CD4-positive, alpha-beta T cell (primary cell): ENCODE data around the gene LAPTM4A. TPM values are rescaled to one million over a fixed set of nuclear protein-coding genes. Genes with fewer than 3 reads are reported as not detected.
A peak's percentile ranks its signal among the peaks of the same experiment; 100 is the strongest.

ENCODE experiments used
- ATAC-seq: fragments of 200-7000 bp; cut with Tn5 transposase; one replicate; pipeline ENCODE4 v1.10.0; 2022; ENCODE audit warnings: mild to moderate bottlenecking; ENCODE audit not compliant: poor library complexity
- CTCF ChIA-PET: fragments of 350-600 bp; sonication (Branson Sonifier 250); formaldehyde crosslinking; loops from one replicate; lab custom pipeline; 2021; ENCODE audit warnings: antibody characterized with exemption, inconsistent platforms; lab: Charles Lee
- POLR2A ChIA-PET: fragments of 350-600 bp; sonication (Branson Sonifier 250); formaldehyde crosslinking; loops from one replicate; lab custom pipeline; 2021; ENCODE audit warnings: antibody characterized with exemption, inconsistent platforms; lab: Charles Lee
- DNase-seq, 14 experiments: peaks; one replicate each; pipeline ENCODE4 v3.0.0-alpha.2; 2013 to 2020; ENCODE audit warnings: mixed read lengths in 2 of 14
- H3K27ac ChIP-seq, 2 donors: one replicate each; pipeline versions ENCODE4 v1.5.1 to v1.7.0; 2013; ENCODE audit warnings: low read length in 2 of 2, low read depth in 1 of 2, mild to moderate bottlenecking in 1 of 2
- H3K27me3 ChIP-seq, 2 experiments: 1 replicate in 1 of 2; 2 replicates in 1 of 2; pipeline versions ENCODE4 v1.6.1 to v1.7.0; 2013; ENCODE audit warnings: low read length in 2 of 2, control low read depth in 1 of 2, mild to moderate bottlenecking in 1 of 2, moderate library complexity in 1 of 2; ENCODE audit not compliant: insufficient read depth in 2 of 2, control insufficient read depth in 1 of 2
- H3K36me3 ChIP-seq: one replicate; pipeline ENCODE4 v1.6.1; 2013; ENCODE audit warnings: low read length, control low read depth; ENCODE audit not compliant: insufficient read depth
- H3K4me1 ChIP-seq: one replicate; pipeline ENCODE4 v1.6.1; 2013; ENCODE audit warnings: low read length, control low read depth; ENCODE audit not compliant: insufficient read depth
- H3K4me3 ChIP-seq: one replicate; pipeline ENCODE4 v1.5.1; 2013; ENCODE audit warnings: mild to moderate bottlenecking, low read length, moderate library complexity
- H3K9me3 ChIP-seq, 2 experiments: 1 replicate in 1 of 2; 2 replicates in 1 of 2; pipeline versions ENCODE4 v1.6.1 to v1.7.0; 2013; ENCODE audit warnings: low read length in 2 of 2, mild to moderate bottlenecking in 2 of 2, control low read depth in 1 of 2, moderate library complexity in 1 of 2; ENCODE audit not compliant: control insufficient read depth in 1 of 2, insufficient read depth in 1 of 2
- H3K27ac Mint-ChIP-seq: one replicate; pipeline ENCODE4 v1.8.0; 2020; ENCODE audit warnings: mixed read lengths
- H3K27me3 Mint-ChIP-seq: one replicate; pipeline ENCODE4 v1.8.0; 2021; ENCODE audit warnings: mixed read lengths
- H3K36me3 Mint-ChIP-seq: one replicate; pipeline ENCODE4 v1.8.0; 2021; ENCODE audit warnings: low read depth, mixed read lengths
- H3K4me1 Mint-ChIP-seq: one replicate; pipeline ENCODE4 v1.8.0; 2021; ENCODE audit warnings: low read depth, mixed read lengths
- H3K4me3 Mint-ChIP-seq: one replicate; pipeline ENCODE4 v1.8.0; 2020; ENCODE audit warnings: mild to moderate bottlenecking, mixed read lengths
- H3K9me3 Mint-ChIP-seq: one replicate; pipeline ENCODE4 v1.8.0; 2020; ENCODE audit warnings: mixed read lengths
- CTCF ChIP-seq: fragments of 200-600 bp; IDR thresholded peaks from one replicate; pipeline ENCODE4 v1.8.0; 2022; ENCODE audit warnings: antibody characterized with exemption, mild to moderate bottlenecking
- intact Hi-C, 2 experiments: fragments of 100-400 bp; cut with DNase I in 1 of 2; cut with micrococcal nuclease in 1 of 2; formaldehyde crosslinking; loops; one replicate each; pipeline versions ENCODE4 v1.15.1 to v1.9.0; 2023 to 2025; cut with DNase I, micrococcal nuclease
- total RNA-seq, 174 experiments: library from RNA in 2 of 174; stranded (reverse) in 2 of 174; gene quantifications; one replicate each; pipeline ENCODE4 v1.2.3 and lab custom pipeline; 2021 to 2026

Gene LAPTM4A
- total RNA-seq, 2 experiments from 2014 or later, result 59.4 to 62.0 TPM

DNA sequence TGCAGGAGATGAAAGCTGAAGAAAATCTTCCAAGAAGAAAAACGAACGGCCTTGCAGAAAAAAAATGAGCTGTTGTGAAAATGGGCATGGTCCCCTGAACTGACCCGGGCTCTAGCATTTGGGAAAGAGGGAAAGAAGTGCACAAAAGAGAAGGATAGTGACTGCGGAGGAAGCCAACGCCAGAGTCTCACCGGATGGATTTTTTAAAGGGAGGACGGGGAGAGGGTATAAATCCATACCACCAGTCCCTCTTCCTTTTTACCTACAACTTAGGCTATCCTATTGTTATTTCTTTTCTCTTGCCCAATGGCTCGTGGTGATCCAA, 62.1 kb downstream of the LAPTM4A start:
- POLR2A ChIA-PET, result interaction anchor here (0.7 to 1.5 kb wide), 6 partner anchors 62 to 1429 kb away, joined by 3 to 15 read pairs (median 6); partner anchors contain the start of genes LAPTM4A, RDH14 and TTC32
- Mint-ChIP-seq H3K4me3 (peak overlapping the region; percentile 93), H3K27me3 (peaks cover 19% of the 10 kb centered on the region), H3K27ac (peak overlapping the region; percentile 82), H3K4me1 (peaks cover 20% of the 10 kb centered on the region), H3K9me3 (no peaks in the 10 kb centered on the region), H3K36me3 (peaks cover 2% of the 10 kb centered on the region)
- H3K4me3 ChIP-seq, result peak overlapping the region; percentile 90
- no peak for TF ChIP-seq CTCF
- peaks cover 0 to 11% of the 10 kb centered on the region in 2 experiments for H3K27me3 ChIP-seq
- peaks cover 14% of the 10 kb centered on the region for H3K4me1 ChIP-seq
- H3K36me3 ChIP-seq, result no peaks in the 10 kb centered on the region
- no peak overlapping the region for H3K27ac ChIP-seq
- no peak for DNase-seq
- intact Hi-C loops, result loop anchor here (2.0 to 10.0 kb wide), 5 partner anchors 85 to 1427 kb away; partner anchors contain the start of genes PUM2 (in 1 of the 2) and TTC32 (in 1 of the 2)
- no peaks in the 10 kb centered on the region for H3K9me3 ChIP-seq
- peak; percentile 6 for ATAC-seq
- CTCF ChIA-PET, result no interaction called here

GRCh38 chr2:19988600-19988999, 62.8 kb downstream of the LAPTM4A start:
- H3K4me3 Mint-ChIP-seq, result peak overlapping the region; percentile 93
- Histone ChIP-seq H3K27me3 (peaks cover 0 to 11% of the 10 kb centered on the region in 2 experiments), H3K27ac (no peak overlapping the region), H3K4me3 (no peak overlapping the region), H3K4me1 (peaks cover 14% of the 10 kb centered on the region), H3K36me3 (no peaks in the 10 kb centered on the region), H3K9me3 (no peaks in the 10 kb centered on the region)
- H3K36me3 Mint-ChIP-seq, result peaks cover 6% of the 10 kb centered on the region
- H3K9me3 Mint-ChIP-seq, result no peaks in the 10 kb centered on the region
- POLR2A ChIA-PET, result no interaction called here
- no peak for TF ChIP-seq CTCF
- CTCF ChIA-PET, result interaction anchor here (0.6 kb wide), 1 partner anchor 25 kb away, joined by 6 read pairs; no protein-coding TSS in a partner anchor
- DNase-seq (no peak), ATAC-seq (no peak)
- no peak overlapping the region for H3K27ac Mint-ChIP-seq
- H3K27me3 Mint-ChIP-seq, result peaks cover 14% of the 10 kb centered on the region
- peaks cover 20% of the 10 kb centered on the region for H3K4me1 Mint-ChIP-seq
- intact Hi-C loops, result loop anchor here (2.0 to 10.0 kb wide), 5 partner anchors 84 to 1426 kb away; partner anchors contain the start of genes PUM2 (in 1 of the 2) and TTC32 (in 1 of the 2)

DNA sequence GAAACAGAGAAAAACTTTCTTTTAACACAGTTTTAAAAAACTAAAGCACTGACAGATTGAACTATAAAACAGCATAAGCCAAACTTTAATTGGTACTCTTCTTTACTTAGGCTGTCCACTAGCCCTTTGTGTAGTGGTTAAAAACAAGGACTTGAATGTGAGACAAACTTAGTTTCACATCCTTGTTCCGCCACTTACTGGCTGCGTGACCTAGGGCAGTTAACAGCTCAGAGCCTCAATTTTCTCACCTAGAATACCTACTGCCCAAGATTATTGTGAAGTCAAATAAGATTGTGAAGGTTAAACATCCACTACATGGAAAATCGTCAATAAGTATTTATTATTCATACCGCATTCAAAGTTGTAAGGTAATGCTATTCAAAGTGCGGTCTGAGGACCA, 63.5 kb downstream of the LAPTM4A start:
- POLR2A ChIA-PET, result no interaction called here
- no peaks in the 10 kb centered on the region for H3K9me3 Mint-ChIP-seq
- H3K27ac Mint-ChIP-seq, result no peak overlapping the region
- Histone ChIP-seq H3K27ac (no peak overlapping the region), H3K4me1 (peaks cover 14% of the 10 kb centered on the region), H3K27me3 (peaks cover 0 to 11% of the 10 kb centered on the region in 2 experiments), H3K36me3 (no peaks in the 10 kb centered on the region), H3K4me3 (no peak overlapping the region), H3K9me3 (no peaks in the 10 kb centered on the region)
- ATAC-seq (no peak), DNase-seq (no peak)
- CTCF ChIA-PET, result no interaction called here
- H3K36me3 Mint-ChIP-seq, result peaks cover 6% of the 10 kb centered on the region
- TF ChIP-seq CTCF, result no peak
- intact Hi-C loops, result loop anchor here (2.0 to 10.0 kb wide), 5 partner anchors 83 to 1425 kb away; partner anchors contain the start of genes PUM2 (in 1 of the 2) and TTC32 (in 1 of the 2)
- peaks cover 20% of the 10 kb centered on the region for H3K4me1 Mint-ChIP-seq
- H3K27me3 Mint-ChIP-seq, result peaks cover 7% of the 10 kb centered on the region
- peak overlapping the region; percentile 93 for H3K4me3 Mint-ChIP-seq

Other genes with a start within 250 kb of the LAPTM4A start
- gene TTC32, start 149.6 kb downstream of the LAPTM4A start, total RNA-seq, result 10 to 100 TPM; 53.1 to 54.2 TPM
- 1 to 10 TPM; 2.8 to 3.2 TPM for gene WDR35, start 61.5 kb downstream of the LAPTM4A start, total RNA-seq
- gene MATN3, start 39.0 kb downstream of the LAPTM4A start, total RNA-seq, result not detected
- gene SDC1, start 173.5 kb upstream of the LAPTM4A start, total RNA-seq, result not detected